Fibroblast of peridontal ligament (primary cell): Measurements from ENCODE around the gene ENOX1.
A peak's percentile ranks its signal among the peaks of the same experiment; 100 is the strongest.
"Not testable (repeated sequence)": the region's sequence is repeated elsewhere in the genome, so short reads cannot be mapped to it uniquely, and the experiment has no call there.

ENCODE experiments used
- DNase-seq: peaks from one replicate; pipeline ENCODE4 v3.0.0-alpha.2; 2010; ENCODE audit errors: extremely low read depth

Gene ENOX1

DNA sequence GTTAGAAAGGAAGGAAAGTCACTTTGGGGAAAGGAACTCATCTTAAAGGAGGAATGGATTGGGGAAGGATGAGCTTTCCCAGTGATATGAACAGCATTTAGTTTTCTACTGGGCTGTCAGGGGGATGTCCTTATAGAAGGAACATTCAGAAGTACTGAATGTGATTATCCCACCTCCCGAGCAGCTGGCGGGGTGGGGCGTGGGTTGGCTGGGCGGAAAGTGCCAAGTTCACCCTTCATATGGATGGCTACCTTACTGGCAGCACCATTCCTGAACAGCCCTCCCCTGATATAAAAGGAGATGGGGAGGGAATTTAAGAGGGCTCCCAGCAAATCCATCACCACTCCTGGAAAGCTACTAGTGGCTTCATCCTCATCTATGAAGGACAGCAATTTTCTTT is 572.6 kb downstream of the ENOX1 start:
- DNase-seq, result no peak

DNA sequence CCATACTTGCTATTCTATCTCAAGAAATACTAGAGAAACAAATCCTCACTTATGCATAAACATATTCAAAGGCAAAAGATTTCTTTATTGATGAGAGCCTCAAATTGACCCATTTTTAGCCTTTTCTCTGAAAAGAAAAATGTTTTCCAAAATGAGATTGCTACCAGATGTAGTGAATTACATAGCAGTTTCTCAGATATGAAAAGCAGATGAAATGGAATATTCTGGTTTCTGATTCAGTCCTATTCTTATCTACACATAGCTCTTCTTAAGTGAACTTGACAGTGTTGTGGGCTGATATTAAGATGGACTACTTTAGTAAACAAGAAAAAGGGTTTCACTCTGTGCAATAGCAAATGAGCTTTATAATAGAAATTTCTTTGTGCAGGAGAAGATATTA is 579.9 kb downstream of the ENOX1 start:
- peak; percentile 74 for DNase-seq

GRCh38 chr13:43205416-43205815 is 581.4 kb downstream of the ENOX1 start:
- no peak for DNase-seq

GRCh38 chr13:43204591-43204990 is 582.2 kb downstream of the ENOX1 start:
- no peak for DNase-seq

- DNase-seq, result peak; percentile 18
These were observed 583.0 kb downstream of the ENOX1 start for GRCh38 chr13:43203781-43204180.

- DNase-seq, result no peak
These were observed 586.0 kb downstream of the ENOX1 start for GRCh38 chr13:43200736-43201135.

DNA sequence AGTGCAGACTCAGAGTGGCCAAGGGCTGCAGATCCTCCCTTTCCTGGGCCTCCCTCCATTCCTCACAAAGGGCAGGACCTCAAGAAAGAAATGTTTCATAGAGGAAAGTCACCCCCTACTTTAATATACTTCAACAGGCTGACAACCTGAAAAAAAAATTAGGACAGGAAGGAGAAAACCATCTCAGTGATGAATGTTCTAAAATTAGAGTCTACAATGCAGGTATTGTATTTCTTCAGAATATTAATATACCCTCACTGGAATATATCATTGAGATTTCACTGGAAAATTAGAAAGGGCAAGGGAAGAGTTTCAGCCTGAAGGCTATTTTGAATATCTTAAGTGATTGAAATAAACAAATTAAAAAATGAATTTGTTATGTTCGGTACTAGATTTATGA is 586.5 kb downstream of the ENOX1 start:
- DNase-seq, result no peak

DNA sequence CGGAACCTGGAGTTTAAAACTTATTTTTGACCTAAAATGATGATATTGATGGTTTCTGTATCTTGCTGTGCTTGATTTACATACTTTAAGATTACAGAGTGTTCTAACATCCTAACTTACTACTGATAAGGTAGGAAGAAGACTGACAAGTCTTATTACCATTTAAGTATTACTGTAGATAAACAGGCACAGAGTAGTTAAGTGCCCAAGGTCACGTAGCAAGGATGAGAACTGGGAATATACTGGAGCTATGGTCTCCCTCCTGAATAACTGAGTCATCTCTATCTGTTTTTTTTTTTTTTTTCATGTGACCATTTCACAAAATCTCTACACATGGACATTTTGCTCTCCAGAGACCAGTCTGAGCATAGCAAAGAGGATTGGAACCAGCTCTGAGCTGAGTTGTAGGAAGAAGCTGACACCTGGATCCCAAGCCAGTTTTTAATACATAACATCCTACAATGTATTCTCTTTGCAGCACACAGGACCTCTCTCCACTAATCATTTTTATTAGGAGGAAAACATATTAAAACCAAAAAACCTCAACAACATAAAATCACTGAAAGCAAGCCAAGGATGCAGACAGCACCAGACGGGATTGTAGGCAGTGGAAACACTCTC is 589.9 kb downstream of the ENOX1 start:
- no peak for DNase-seq

- DNase-seq, result peak; percentile 9
These were observed 590.6 kb downstream of the ENOX1 start for GRCh38 chr13:43196086-43196621.

- no peak for DNase-seq
These were observed 591.2 kb downstream of the ENOX1 start for GRCh38 chr13:43195551-43195950.

- DNase-seq, result no peak
These were observed 591.7 kb downstream of the ENOX1 start for GRCh38 chr13:43195112-43195511.

DNA sequence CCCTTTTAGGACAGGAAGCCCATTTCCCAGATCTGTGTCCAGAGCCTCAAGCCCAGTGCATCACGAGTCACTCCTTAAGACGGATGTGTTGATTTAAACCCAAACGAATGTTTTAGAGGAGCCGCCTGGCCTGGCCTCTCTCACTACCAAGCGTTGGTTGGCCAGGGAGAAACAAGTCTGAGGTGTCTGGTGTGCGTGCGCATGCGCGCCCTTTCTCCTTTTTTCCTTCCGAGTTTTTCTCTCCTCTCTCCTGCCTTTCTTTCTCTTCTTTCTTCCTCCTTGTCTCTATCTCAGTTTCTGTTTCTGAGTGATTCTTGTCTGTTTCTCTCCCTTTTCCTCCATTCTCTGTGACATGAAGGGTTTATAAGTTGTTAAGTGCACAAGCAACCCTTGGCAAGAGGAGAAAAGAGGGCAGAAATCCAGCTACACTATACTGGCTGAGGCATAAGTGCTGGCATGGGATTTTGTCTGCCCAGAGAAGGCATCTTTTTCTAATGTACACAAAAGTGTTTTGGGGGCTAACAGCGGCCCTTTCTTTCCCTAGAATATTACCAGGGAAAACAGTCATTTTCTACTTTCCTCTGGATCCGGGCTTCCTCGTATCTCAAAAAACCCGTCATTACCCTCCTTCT is 592.9 kb downstream of the ENOX1 start:
- DNase-seq, result no peak

DNA sequence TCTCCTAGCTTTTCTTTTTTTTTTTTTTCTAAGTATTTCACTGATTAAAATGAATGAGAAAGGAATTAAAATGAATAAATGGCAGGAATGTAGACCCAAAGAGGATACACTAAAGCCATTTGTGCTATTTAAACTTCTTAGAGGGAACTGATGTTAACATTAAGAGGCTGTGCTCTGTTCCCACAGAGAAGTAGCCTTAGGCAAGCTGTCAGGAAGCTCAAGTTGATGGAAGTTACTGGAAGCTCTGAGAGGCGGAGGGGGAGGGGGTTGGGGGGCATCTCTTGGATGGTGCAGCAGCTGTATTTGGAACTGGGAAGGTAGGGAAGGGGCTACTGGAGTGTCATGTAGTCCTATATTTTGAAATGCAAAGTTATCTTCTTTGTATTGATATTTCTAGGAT is 595.2 kb downstream of the ENOX1 start:
- DNase-seq, result no peak

- no peak for DNase-seq
These were observed 601.5 kb downstream of the ENOX1 start for GRCh38 chr13:43185226-43185625.

GRCh38 chr13:43180837-43181236 is 605.9 kb downstream of the ENOX1 start:
- no peak for DNase-seq

GRCh38 chr13:43180036-43180660 is 606.6 kb downstream of the ENOX1 start:
- no peak for DNase-seq

- no peak for DNase-seq
These were observed 615.3 kb downstream of the ENOX1 start for GRCh38 chr13:43171489-43171888.

DNA sequence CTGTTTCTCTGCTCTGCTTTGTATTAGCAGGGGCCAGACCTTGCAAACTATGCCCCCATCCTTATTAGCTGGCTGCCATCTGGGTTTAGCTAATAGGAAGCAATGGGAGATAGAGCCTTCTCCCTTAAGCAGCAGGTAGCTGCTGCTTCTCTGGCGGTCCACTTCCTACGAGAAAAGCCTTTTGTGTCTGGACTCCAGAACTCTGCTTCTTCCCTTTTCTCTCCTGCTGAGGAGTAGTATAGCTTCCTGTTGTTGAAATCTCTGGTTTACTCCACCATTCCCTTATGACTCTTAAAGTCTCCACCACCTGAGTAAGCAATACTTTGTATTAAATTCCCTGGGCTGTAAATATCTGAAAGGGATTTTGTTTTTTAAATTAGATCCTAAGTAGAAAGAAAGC is 616.3 kb downstream of the ENOX1 start:
- no peak for DNase-seq

- DNase-seq, result not testable (repeated sequence)
These were observed 618.3 kb downstream of the ENOX1 start for GRCh38 chr13:43168434-43168833.

DNA sequence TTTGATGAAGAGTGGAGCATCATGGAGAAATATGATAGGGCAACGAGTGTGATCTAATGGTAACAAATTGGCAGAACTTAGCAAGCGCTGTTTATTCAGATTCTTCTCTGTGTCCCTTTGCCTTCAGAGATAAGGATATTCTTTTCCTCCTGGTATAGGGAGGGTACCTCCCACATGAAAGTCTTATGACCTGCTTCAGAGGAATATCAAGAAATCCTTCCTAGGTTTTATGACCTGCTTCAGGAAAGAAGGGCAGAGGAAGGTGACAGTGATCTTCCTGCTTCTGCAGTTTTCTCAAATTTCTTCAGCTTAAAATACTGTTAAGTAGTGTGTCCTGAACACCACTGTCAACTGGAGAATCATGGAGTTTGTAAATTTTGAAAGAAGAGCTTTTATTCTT is 619.0 kb downstream of the ENOX1 start:
- DNase-seq, result no peak

DNA sequence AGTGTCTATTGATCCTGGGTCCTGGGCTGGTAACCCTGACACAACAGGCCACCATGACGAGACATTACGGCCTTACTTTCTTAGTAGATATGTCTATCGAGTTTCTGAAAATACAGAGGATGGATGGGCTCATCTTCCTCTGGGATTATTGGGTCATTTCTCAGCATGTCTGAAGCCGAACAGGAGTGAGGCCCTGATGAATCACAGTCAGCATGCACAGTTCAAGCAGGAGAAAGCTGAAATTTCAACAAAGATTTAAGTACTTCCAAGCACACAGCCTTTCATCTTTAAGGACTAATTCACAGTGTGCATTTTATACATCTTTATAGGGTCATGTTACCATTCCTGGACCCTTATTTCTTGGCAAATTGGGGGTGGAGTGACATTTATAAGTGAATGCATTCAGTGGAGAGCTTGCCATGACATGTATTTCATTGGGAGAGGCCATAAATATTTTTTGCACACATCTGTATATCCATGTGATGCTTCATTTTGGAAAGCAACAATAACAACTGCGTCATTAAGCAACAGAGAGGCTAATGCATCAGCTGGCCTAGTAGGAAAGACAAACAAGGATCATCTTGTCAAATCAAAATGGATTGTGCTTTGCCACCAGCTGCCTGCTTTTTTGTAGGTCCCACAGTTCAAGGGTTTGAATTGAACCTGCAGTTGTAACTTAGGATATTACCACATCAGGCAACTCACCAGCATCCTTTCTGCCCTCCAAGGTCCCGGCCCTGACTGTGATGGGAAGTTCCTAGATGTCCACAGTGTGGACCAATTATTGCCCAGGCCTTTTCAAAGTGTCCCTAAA is 619.9 kb downstream of the ENOX1 start:
- DNase-seq, result peak; percentile 12
